ENCODE data around the gene ZNF837. TPM values are rescaled to one million over a fixed set of nuclear protein-coding genes. Genes with fewer than 3 reads are reported as not detected.

The ZNF837 gene
- total and polyA plus RNA-seq, 2 of the 13 experiments (the other 11 are each of a cell fraction or from before 2014, with no cell fraction given): 0.29 to 1.3 TPM

DNA sequence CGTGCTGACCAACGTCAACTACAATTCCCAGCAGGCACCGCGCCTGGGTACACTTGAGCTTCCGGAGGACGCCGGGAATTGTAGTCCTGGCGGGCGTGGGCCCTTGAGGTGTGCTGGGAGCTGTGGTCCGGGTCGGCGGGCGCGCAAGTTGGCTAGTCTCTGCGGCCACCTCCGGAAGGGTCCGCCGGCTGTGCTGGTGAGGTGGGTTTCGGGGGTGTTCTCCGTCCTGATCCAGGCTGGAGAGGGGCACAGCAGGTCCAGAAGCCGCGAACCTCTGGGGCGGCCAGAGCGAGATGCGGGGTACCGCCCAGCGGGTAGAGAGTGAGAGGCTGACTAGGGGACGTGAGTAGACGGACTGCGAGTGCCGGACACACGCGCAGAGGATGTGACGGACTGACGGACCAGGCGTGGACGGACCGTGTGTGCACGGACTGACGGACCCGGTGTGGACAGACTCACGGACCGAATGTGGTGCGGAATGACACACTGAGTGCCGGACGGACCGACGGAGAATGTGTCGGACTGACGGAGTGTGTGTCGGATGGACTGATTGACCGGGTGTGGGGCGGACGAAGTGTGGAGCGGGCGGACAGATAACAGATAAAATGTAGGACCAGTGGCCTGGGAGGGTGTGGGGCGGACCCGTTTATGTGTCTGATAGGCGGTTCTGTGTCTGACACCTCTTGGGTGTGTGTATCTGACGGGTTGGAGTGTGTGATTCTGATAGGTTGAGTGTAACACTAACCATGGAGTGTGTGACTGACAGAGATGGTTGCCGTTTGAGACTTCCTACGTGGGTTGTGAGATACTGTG, 53.7 kb downstream of the ZNF837 start, which contains the start of gene ZSCAN22 (continued):
- TF ChIP-seq, protein P1, sequence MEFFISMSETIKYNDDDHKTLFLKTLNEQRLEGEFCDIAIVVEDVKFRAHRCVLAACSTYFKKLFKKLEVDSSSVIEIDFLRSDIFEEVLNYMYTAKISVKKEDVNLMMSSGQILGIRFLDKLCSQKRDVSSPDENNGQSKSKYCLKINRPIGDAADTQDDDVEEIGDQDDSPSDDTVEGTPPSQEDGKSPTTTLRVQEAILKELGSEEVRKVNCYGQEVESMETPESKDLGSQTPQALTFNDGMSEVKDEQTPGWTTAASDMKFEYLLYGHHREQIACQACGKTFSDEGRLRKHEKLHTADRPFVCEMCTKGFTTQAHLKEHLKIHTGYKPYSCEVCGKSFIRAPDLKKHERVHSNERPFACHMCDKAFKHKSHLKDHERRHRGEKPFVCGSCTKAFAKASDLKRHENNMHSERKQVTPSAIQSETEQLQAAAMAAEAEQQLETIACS (CRISPR knock-in tag; IDR thresholded peaks at IDR 0.05): peak; percentile 41; the same call in 1 of the 2 replicates
- TF ChIP-seq EP300 (IDR thresholded peaks at IDR 0.05; ENCODE audit: low read depth in 2 of 2, low read length in 2 of 2) (peak in 1 of 2 experiments; percentile 40; a peak in 1 of 4 replicates), EP300 (CRISPR knock-in tag; IDR thresholded peaks at IDR 0.05; ENCODE audit: borderline replicate concordance) (0 out of 2 replicates have a peak, but pooled peaks have one; percentile 10), ZNF530 (CRISPR knock-in tag; IDR thresholded peaks at IDR 0.05; ENCODE audit: low read depth) (no peak), UBTF (CRISPR knock-in tag; IDR thresholded peaks at IDR 0.05) (peak; percentile 99), CREB1 (IDR thresholded peaks at IDR 0.05) (peak; percentile 88), CREB1 (CRISPR knock-in tag; IDR thresholded peaks at IDR 0.05) (peak; percentile 97), HCFC1 (IDR thresholded peaks at IDR 0.05; ENCODE audit: low read depth, low read length) (peak; percentile 98), TEAD2 (CRISPR knock-in tag; IDR thresholded peaks at IDR 0.05) (no peak), FOSL2 (CRISPR knock-in tag; IDR thresholded peaks at IDR 0.05) (peak; percentile 45; the same call in 1 of the 2 replicates), ZHX1 (CRISPR knock-in tag; IDR thresholded peaks at IDR 0.05; ENCODE audit: low read depth) (peak; percentile 92), REPIN1 (CRISPR knock-in tag; IDR thresholded peaks at IDR 0.05; ENCODE audit: borderline replicate concordance, low read depth) (peak; percentile 86; the same call in 1 of the 2 replicates), ZNF136 (CRISPR knock-in tag; IDR thresholded peaks at IDR 0.05; ENCODE audit: low read depth) (0 out of 2 replicates have a peak, but pooled peaks have one; percentile 46), ZNF724P (CRISPR knock-in tag; IDR thresholded peaks at IDR 0.05; ENCODE audit: borderline replicate concordance) (no peak), MAFK (conservative IDR thresholded peaks at IDR 0.05 in 1 of 2, IDR thresholded peaks at IDR 0.05 in 1 of 2; ENCODE audit: low read length in 2 of 2) (no peak), HNRNPH1 (optimal IDR thresholded peaks at IDR 0.05; ENCODE audit: low read depth, low read length) (no peak), TEAD3 (CRISPR knock-in tag; optimal IDR thresholded peaks at IDR 0.05; ENCODE audit: borderline replicate concordance) (peak; percentile 78), ISX (CRISPR knock-in tag; conservative IDR thresholded peaks at IDR 0.05) (no peak)
- TF ChIP-seq, protein P2, sequence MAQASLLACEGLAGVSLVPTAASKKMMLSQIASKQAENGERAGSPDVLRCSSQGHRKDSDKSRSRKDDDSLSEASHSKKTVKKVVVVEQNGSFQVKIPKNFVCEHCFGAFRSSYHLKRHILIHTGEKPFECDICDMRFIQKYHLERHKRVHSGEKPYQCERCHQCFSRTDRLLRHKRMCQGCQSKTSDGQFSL (CRISPR knock-in tag; IDR thresholded peaks at IDR 0.05): 0 out of 2 replicates have a peak, but pooled peaks have one; percentile 26
